Muscle of leg (tissue), 11 donors: ENCODE results near the gene SIN3A. TPM values are rescaled to one million over a fixed set of nuclear protein-coding genes. Genes with fewer than 3 reads are reported as not detected.

ENCODE experiments used
- DNase-seq: peaks from one replicate; pipeline ENCODE4 v3.0.0; 2013
- H3K27ac ChIP-seq: one replicate; pipeline ENCODE4 v1.5.1; 2013; ENCODE audit warnings: mild to moderate bottlenecking, low read length, control low read depth
- H3K27me3 ChIP-seq: one replicate; pipeline ENCODE4 v1.6.1; 2013; ENCODE audit warnings: low read length; ENCODE audit not compliant: control insufficient read depth, insufficient read depth
- H3K36me3 ChIP-seq: one replicate; pipeline ENCODE4 v1.6.1; 2013; ENCODE audit warnings: low read length; ENCODE audit not compliant: control insufficient read depth, insufficient read depth
- H3K4me1 ChIP-seq: one replicate; pipeline ENCODE4 v1.6.1; 2013; ENCODE audit warnings: low read length; ENCODE audit not compliant: control insufficient read depth, insufficient read depth
- H3K4me3 ChIP-seq: one replicate; pipeline ENCODE4 v1.5.1; 2013; ENCODE audit warnings: low read length, control low read depth
- H3K9me3 ChIP-seq: replicated peaks from 2 replicates; pipeline ENCODE4 v1.6.1; 2013; ENCODE audit warnings: low read depth, low read length; ENCODE audit not compliant: control insufficient read depth
- WGBS: methylation state at CpG from one replicate; pipeline ENCODE4 v1.1.5; 2013; ENCODE audit warnings: missing lambda C conversion rate; ENCODE audit not compliant: insufficient coverage; 5-methylcytosine and 5-hydroxymethylcytosine counted together
- polyA plus RNA-seq, 8 donors: library from polyadenylated mRNA; unstranded; fragments of 120-200 nt; gene quantifications; one replicate each; pipeline versions ENCODE4 v1.2.1 to v1.2.3, GENCODE V29; 2013; ENCODE audit warnings: inconsistent platforms in 1 of 8, low replicate concordance in 1 of 8; ENCODE audit not compliant: insufficient read length in 8 of 8, insufficient read depth in 1 of 8
- total RNA-seq: library from RNA; stranded (reverse); fragments of 120-200 nt; gene quantifications from one replicate; pipeline ENCODE4 v1.2.4, GENCODE V29; 2013

Gene SIN3A
- total and polyA plus RNA-seq, 9 donors = 21.8 to 36.6 (median 30.2) TPM

GRCh38 chr15:75358771-75359536, 92.5 kb downstream of the SIN3A start:
- no peak overlapping the region for H3K4me3 ChIP-seq
- H3K4me1 ChIP-seq = no peaks in the 10 kb centered on the region
- no peak overlapping the region for H3K27ac ChIP-seq
- no peaks in the 10 kb centered on the region for H3K27me3 ChIP-seq
- no peak for DNase-seq
- peaks cover 84% of the 10 kb centered on the region for H3K36me3 ChIP-seq
- 93% methylated on average over 7 of the region's 10 CpGs for WGBS
- H3K9me3 ChIP-seq = no peaks in the 10 kb centered on the region

DNA sequence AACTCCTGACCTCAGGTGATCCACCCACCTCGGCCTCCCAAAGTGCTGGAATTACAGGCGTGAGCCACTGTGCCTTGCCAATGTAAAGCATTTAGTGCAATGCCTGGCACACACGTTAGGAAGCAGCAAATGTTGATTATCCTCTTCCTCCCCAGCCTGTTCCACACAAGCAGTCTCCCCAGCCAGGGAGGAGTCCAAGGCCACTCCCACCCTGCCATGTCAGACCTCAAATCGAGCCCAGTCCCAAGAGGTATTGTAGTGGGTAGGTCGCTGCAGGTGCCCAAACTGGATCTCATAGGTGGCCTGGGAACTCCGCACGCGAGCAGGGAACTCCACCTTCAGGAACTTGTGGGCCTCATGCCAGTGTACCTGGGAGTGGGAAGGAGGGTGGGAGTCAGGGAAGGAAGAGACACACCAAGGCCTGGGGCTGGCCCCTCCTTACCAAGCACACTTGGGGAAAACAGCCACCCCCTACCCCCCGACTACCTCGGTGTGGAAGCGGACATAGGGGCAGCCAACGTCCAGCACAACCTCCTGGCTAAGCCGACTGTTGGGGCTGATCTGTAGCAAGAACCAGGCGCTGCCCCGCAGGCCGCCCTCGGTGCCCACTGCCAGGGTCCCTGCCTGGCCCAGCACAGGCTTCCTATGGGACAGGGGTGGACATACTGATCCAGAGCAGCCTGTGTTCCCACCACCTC, 93.4 kb downstream of the SIN3A start:
- H3K27me3 ChIP-seq = no peaks in the 10 kb centered on the region
- H3K27ac ChIP-seq = no peak overlapping the region
- H3K4me1 ChIP-seq = no peaks in the 10 kb centered on the region
- H3K4me3 ChIP-seq = no peak overlapping the region
- H3K36me3 ChIP-seq = peaks cover 83% of the 10 kb centered on the region
- no peaks in the 10 kb centered on the region for H3K9me3 ChIP-seq
- WGBS = 93% methylated on average over 11 of the region's 17 CpGs
- DNase-seq = no peak

- WGBS = 94% methylated on average over 19 of the region's 20 CpGs
- Histone ChIP-seq H3K4me1 (no peaks in the 10 kb centered on the region), H3K27ac (no peak overlapping the region), H3K9me3 (no peaks in the 10 kb centered on the region), H3K4me3 (no peak overlapping the region), H3K27me3 (no peaks in the 10 kb centered on the region), H3K36me3 (peaks cover 67% of the 10 kb centered on the region)
- DNase-seq = no peak
Observed at GRCh38 chr15:75356517-75356916, 95.0 kb downstream of the SIN3A start.

- 77% methylated on average over 28 of the region's 28 CpGs for WGBS
- DNase-seq = no peak
- Histone ChIP-seq H3K4me3 (no peak overlapping the region), H3K4me1 (no peaks in the 10 kb centered on the region), H3K36me3 (peaks cover 62% of the 10 kb centered on the region), H3K27ac (no peak overlapping the region), H3K27me3 (no peaks in the 10 kb centered on the region), H3K9me3 (no peaks in the 10 kb centered on the region)
Observed at GRCh38 chr15:75356006-75356405, 95.5 kb downstream of the SIN3A start.

DNA sequence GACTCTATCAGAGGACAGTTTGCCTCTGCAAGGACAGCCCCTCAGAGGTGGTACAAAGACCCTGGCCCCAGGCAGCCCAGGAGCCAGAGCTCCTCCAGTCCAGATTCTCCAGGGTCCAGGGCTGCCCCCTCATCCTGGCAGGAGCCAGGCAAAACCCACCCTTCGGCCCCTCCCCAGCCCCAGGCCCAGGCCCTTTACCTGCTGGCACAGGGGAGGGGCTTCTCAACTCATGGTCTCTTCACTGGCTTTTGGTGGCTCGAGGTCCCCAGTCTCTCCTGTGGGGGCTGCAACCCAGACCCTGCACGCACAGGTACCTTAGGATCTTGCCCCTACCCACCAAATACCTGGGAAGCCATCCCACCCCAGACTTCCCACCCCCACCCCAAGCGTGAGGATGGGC, 96.1 kb downstream of the SIN3A start:
- peaks cover 56% of the 10 kb centered on the region for H3K36me3 ChIP-seq
- H3K4me3 ChIP-seq = no peak overlapping the region

DNA sequence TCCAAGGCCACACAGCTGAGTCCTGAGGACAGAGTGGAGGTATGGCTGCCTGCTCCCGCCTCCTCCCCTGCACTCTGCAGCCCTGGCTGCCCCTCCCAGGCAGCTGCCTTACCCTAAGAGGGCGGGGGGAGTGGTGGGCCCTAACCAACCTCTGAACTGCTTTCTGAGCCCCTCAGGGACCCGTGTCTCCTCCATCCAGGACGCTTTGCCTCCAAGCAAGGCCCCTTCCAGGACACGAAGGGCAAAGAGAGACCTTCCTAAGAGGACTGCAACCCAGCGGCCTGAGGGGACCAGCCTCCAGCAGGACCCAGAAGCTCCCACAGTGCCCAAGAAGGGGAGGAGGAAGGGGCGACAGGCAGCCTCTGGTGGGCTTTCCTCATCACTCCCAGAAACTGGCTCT, 97.0 kb downstream of the SIN3A start:
- no peak overlapping the region for H3K4me3 ChIP-seq
- peaks cover 49% of the 10 kb centered on the region for H3K36me3 ChIP-seq
- no peaks in the 10 kb centered on the region for H3K9me3 ChIP-seq
- no peak for DNase-seq
- no peaks in the 10 kb centered on the region for H3K4me1 ChIP-seq
- no peak overlapping the region for H3K27ac ChIP-seq
- H3K27me3 ChIP-seq = peaks cover 5% of the 10 kb centered on the region
- WGBS = 96% methylated on average over 4 of the region's 7 CpGs

More for the DNA sequence above, 96.1 kb downstream of the SIN3A start:
- no peak overlapping the region for H3K27ac ChIP-seq
- H3K27me3 ChIP-seq = no peaks in the 10 kb centered on the region
- H3K9me3 ChIP-seq = no peaks in the 10 kb centered on the region
- no peak for DNase-seq
- no peaks in the 10 kb centered on the region for H3K4me1 ChIP-seq
- no CpG with 5 or more reads among the region's 4 CpGs for WGBS

DNA sequence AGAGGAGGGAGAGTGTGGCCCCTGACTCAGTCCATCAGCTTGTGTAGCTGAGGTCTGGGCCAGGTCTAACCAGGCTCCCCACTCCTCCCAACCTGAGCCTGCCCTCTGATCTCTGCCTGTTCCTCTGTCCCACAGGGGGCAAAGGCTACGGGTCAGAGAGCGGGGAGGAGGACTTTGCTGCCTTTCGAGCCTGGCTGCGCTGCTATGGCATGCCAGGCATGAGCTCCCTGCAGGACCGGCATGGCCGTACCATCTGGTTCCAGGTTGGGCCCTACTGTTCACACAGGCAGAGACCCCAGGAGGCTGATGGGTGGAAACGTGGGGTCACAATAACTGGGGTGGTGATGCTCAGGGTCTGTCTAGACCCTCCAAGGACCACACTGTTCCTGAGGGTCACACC, 97.9 kb downstream of the SIN3A start:
- H3K4me1 ChIP-seq = peaks cover 5% of the 10 kb centered on the region
- H3K4me3 ChIP-seq = no peak overlapping the region
- 95% methylated on average over 6 of the region's 7 CpGs for WGBS
- H3K27me3 ChIP-seq = peaks cover 13% of the 10 kb centered on the region
- H3K27ac ChIP-seq = no peak overlapping the region
- no peak for DNase-seq
- H3K36me3 ChIP-seq = peaks cover 40% of the 10 kb centered on the region
- no peaks in the 10 kb centered on the region for H3K9me3 ChIP-seq

DNA sequence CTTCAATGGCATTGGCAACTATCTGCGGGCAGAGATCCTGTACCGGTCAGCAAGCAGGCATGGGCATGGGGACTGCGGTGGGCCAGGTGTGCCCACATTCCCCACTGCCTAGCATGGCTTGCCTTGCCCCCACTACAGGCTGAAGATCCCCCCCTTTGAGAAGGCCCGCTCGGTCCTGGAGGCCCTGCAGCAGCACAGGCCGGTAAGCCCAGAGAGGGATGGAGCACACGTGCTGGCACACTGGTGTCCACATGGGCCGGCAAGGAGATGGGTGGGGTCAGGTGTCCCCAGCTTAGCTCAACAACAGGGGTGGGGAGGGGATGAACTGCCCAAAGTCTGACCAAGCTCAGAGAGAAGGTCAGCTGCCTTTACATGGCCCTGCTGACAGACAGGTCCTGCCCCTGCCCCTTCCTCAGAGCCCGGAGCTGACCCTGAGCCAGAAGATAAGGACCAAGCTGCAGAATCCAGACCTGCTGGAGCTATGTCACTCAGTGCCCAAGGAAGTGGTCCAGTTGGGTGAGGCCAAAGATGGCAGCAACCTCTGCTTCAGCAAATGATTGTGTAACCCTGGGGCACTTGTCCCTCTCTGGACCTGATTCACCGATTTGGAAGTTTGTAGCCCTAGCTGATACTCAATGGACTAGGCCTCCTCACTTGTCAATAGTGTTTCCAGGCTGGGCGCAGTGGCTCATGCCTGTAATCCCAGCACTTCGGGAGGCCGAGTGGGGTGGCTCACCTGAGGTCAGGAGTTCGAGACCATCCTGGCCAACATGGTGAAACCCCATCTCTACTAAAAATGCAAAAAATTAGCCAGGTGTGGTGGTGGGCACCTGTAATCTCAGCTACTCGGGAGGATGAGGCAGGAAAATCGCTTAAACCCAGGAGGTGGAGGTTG, 99.1 kb downstream of the SIN3A start:
- H3K27ac ChIP-seq = no peak overlapping the region
- 88% methylated on average over 10 of the region's 16 CpGs for WGBS
- peaks cover 23% of the 10 kb centered on the region for H3K27me3 ChIP-seq
- peaks cover 32% of the 10 kb centered on the region for H3K36me3 ChIP-seq
- no peak overlapping the region for H3K4me3 ChIP-seq
- peaks cover 14% of the 10 kb centered on the region for H3K4me1 ChIP-seq
- no peak for DNase-seq
- no peaks in the 10 kb centered on the region for H3K9me3 ChIP-seq

DNA sequence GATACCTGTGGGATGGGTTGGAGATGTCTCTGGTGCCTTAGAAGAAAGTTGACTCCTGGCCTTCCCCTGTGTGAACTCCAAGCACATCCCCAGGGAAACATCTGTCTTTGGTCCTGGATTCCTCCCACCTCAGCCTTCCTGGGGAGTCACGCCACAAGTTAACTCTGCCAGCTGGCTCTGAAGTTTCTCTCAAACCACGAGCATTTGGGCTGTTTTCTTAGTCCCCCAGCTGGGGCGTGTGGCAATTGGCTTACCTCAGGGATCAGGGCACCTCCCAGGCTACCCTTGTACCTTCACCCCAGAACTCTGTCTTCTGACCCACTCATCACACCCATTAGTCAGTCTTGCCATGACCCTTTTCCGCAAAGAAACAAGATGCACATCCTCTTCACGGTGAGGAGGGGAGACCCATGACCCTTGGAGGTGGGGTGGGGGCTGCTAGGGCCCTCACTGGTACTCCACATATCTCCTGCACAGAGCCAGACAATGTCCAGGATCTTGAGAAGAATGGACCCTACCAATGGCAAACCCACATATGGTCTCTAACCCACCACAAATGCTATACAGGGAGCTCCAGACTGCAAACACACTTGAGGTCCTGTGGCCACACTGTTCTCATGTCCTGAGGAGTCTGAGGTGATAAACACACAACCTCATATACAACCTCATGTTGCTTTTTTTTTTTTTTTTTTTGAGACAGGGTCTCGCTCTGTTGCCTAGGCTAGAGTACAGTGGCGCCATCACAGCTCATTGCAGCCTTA, 100.7 kb downstream of the SIN3A start:
- Histone ChIP-seq H3K4me1 (peaks cover 21% of the 10 kb centered on the region), H3K36me3 (peaks cover 19% of the 10 kb centered on the region), H3K27ac (no peak overlapping the region), H3K27me3 (peaks cover 36% of the 10 kb centered on the region), H3K4me3 (no peak overlapping the region), H3K9me3 (no peaks in the 10 kb centered on the region)
- no peak for DNase-seq
- 43% methylated on average over 3 of the region's 7 CpGs for WGBS
